Spleen (tissue), 3 donors: Measurements from ENCODE around the gene GAS2.

ENCODE experiments used
- POLR2A ChIP-seq, 3 donors: fragments of 450-650 bp; IDR thresholded peaks; one replicate each; pipeline ENCODE4 v1.5.1; 2017; ENCODE audit warnings: antibody characterized with exemption in 3 of 3, mild to moderate bottlenecking in 1 of 3
- POLR2AphosphoS5 ChIP-seq, 3 donors: sonication (generic); formaldehyde crosslinking; IDR thresholded peaks; one replicate each; pipeline ENCODE4 v1.5.1; 2017; ENCODE audit warnings: antibody characterized with exemption in 3 of 3

DNA sequence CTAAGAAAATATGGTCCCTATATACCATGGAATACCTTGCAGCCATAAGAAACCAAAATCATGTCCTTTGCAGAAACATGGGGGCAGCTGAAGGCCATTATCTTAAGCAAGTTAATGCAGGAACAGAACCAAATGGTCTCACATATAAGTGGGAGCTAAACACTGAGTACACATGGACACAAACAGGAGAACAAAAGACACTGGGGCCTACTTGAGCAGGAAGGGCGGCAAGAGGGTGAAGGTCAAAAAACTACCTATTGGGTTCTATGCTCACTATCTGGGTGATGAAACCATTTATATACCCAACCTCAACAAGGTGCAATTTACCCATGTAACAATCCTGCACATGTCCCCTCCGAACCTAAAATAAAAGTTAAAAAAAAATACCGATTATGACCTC lies 22.5 kb downstream of the GAS2 start:
- TF ChIP-seq POLR2A (IDR thresholded peaks at IDR 0.05): no peak
- TF ChIP-seq POLR2AphosphoS5 (IDR thresholded peaks at IDR 0.05): no peak
